UCSD-AML1 (cell line): Measurements from ENCODE around the gene SLC29A1.
A peak's percentile ranks its signal among the peaks of the same experiment; 100 is the strongest.

Experiments used
- DNase-seq: peaks from one replicate; lab custom pipeline; 2025; ENCODE audit not compliant: unreplicated experiment; lab: John Stamatoyannopoulos, UW

SLC29A1 gene

GRCh38 chr6:44234101-44235025 lies 11.0 kb downstream of the SLC29A1 start:
- DNase-seq, result peak; percentile 49

GRCh38 chr6:44235269-44235668 lies 11.9 kb downstream of the SLC29A1 start:
- DNase-seq, result no peak

DNA sequence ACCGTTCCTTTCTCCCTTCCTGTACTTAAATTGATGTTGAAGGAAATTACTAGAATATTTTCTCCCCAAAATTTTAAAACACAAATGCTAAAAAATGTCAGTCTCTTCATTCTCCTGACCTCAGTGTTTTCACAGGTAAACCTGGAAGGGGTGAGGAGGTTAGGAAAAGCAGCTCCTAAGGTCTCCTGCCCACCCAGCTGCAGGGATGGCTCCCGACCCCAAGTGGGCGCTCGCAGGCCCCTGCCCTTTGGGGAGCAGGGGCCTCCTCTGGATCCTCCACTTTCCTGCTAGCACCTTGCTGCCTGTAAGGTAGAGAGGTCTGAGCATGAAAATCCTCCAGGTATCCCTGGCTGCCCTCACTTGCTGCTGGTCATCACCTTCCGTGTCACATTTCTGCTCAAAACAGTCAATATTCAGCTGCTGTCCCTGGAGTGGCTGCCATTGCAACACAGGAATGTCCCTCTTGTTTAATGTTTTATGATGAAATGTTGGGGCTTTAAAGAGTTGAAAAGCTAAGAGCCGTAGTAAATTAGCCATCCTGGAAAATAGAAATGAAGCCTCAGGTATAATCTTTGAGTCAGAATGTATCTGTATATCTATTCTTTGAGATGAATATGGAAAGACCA lies 12.6 kb downstream of the SLC29A1 start:
- DNase-seq, result no peak

DNA sequence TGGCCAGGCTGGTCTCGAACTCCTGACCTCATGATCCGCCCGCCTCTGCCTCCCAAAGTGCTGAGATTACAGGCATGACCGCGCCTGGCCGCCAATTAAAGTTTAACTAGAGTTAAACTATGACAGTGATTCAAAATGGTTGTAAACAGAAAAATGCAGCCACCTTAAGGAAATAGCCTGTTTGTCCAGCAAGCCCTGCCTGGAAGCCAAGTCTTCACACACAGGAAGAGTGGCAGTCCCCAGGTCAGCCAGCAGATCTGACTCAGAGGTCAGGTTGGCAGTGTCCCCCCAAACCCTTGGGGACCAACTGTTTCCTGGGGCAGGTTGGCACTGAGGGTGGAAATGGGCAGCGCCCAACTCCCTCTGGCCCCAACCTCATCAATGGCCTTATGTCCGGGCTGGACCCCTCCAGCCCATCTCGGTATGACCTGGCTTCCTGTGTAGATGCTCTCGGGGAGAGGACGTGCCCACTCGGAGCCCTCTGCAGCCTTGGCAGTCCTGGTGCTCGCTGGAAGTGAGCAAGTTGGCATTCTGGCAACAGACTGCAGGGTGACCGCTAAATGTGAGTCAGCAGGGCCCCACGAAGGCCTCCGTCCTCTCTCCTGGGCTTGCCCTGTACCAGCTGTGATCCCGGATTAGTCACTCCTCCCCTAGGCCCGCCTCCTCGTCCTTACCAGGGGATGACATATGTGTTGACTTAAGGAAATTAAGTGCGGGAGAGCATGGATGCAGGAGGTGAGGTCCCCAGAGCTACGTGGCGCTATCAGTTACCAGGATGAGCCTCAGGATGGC lies 13.8 kb downstream of the SLC29A1 start:
- peak; percentile 80 for DNase-seq

DNA sequence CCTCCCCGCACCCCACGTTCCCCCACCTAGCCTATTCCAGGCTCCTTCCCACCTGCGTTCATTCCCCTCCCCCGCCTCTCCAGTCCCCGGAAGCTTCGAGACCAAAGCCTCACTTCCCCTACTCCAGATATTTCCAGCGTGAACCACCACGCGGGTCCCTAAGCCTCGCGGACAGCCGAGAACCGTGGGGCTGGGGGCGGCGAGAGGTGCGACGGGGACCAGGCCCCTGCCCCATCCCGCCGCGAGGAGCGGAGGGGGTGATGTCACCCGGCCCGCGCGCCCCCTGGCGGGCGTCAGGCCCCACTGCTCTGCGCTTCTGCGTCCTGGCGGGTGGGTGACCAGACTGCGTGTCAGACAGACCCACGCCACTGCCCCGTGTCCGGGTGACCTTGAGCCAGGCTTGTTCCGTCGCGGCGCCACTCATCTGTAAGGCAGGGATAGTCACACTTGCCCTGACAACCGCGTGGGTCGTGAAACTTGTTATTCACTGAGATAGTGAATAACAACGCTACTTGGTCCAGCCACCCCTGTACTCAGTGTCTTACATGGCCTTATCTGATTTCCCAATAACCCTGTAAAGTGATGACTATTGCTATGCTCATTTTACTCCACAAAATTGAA lies 14.5 kb downstream of the SLC29A1 start:
- peak; percentile 79 for DNase-seq

DNA sequence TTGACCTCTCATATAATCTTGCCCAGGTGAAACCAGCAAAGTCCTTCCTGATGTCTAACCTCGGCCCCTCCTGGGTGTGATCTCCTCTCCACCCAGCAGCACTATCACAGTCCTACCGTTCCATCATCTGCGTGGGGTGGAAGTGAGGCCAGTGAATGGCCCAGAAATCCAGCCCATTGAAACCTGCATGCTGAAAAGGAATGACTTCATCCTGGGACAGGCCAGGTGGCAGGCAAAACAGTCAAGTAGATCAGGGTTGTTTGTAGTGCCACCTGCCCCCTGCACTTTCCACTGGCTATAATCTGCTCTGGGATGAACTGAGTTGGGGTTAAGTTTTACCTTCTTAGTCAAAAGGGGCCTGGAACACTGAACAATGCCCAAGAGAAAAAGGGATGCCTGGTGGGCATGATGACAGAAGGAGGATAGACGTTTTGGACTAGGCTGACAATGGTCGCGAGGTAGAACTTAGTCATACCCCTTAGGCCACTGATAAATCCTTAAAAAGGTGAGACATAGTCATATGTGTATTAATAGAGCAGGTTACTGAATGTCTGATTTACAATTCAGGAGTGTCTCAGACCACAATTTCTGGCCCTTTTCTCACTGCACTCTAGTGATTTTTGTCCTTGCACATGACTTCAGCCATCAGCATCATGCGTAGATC lies 15.4 kb downstream of the SLC29A1 start:
- no peak for DNase-seq

DNA sequence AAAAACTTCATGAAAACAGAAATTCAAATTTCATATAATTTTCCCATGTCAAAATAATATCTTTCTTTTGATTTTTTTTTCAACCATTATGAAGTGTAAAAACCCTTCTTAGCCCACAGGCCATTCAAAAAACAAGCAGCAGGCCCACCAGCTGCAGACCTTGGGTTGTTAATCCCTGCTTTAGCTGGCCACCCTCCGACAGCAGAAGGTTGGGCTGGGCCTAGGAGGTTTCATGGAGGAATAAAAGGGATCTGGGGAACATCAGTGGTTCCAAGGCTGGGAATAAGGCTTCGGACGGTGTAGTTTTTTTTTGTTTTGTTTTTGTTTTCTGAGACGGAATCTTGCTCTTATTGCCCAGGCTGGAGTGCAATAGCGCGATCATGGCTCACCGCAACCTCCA lies 19.9 kb downstream of the SLC29A1 start:
- DNase-seq, result no peak

DNA sequence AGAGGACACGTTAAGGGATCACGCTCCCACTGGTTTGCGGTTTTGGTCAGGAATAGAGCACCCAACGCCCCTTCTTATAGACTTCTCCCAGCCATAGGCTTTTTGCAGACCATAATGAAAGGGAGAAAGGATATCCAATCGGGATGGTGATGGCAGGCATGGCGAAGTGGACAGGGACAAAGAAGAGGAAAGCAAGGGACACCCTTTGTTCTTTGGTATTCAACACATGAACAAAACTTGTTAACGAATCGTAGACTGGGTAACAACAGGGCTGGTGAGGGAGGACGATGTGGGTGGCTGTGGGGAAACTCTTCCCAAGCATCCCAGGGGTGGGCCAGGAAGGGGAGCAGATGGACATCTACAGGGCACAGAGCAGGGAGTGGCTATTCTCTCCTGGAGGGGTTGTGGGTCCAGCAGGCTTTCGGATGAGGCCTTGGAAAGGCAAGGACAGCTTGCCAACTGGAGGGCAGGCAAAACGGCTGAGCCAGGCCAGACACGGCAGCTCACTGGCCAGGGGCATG lies 22.1 kb downstream of the SLC29A1 start:
- DNase-seq, result no peak

DNA sequence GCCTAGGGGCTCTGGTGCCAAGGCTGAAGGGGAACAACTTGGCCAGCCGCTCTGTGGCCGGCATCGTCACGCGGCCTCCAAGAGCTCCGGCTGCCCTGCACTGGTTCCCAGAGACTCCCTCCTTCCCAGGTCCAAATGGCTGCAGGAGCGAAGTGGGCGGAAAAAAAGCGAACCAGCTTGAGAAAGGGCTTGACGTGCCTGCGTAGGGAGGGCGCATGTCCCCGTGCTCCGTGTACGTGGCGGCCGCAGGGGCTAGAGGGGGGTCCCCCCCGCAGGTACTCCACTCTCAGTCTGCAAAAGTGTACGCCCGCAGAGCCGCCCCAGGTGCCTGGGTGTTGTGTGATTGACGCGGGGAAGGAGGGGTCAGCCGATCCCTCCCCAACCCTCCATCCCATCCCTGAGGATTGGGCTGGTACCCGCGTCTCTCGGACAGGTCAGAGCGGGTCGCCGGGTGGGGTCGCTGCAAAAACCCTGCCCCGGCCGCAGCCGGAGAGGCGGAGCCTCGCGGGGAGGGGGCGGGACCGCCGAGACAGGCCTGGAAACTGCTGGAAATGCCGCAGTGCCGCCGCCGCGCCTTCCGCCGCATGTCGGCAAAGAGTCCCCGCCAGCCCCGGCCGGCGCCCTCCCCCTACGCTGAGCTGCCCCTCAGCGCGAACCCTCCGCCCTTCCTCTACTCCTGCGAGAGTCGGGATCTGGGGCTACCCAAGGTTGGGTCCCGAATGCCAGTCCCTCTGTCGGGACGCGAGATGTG lies 22.7 kb downstream of the SLC29A1 start:
- peak; percentile 87 for DNase-seq

DNA sequence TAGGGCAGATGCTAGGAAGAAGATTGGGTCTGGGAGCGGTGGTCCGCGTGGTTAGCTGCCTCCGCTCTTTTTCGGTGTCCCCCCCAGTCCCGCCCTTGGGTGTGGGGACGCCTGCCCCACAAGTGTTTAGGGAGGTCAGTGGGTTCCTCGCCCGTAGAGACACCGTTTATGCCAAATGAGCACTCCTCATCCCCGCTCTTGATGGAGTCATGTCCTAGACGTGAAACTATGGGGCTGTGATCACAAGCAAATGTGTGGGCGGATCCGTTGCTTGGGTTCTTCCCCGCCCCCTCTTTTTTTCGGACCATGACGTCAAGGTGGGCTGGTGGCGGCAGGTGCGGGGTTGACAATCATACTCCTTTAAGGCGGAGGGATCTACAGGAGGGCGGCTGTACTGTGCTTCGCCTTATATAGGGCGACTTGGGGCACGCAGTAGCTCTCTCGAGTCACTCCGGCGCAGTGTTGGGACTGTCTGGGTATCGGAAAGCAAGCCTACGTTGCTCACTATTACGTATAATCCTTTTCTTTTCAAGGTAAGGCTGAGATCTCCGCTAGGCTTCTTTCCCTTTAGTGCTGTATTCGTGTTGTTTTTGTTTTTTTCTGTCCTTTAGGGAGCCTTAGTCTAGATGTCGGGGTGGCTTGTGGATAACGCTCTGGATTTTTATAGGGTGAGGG lies 23.4 kb downstream of the SLC29A1 start, which contains the start of gene HSP90AB1:
Gene HSP90AB1 (plus strand): TSS at position 439 of the 675 bp plus-strand sequence. CDS start 1,529 bp downstream, outside the sequence.
- peak; percentile 92 for DNase-seq

DNA sequence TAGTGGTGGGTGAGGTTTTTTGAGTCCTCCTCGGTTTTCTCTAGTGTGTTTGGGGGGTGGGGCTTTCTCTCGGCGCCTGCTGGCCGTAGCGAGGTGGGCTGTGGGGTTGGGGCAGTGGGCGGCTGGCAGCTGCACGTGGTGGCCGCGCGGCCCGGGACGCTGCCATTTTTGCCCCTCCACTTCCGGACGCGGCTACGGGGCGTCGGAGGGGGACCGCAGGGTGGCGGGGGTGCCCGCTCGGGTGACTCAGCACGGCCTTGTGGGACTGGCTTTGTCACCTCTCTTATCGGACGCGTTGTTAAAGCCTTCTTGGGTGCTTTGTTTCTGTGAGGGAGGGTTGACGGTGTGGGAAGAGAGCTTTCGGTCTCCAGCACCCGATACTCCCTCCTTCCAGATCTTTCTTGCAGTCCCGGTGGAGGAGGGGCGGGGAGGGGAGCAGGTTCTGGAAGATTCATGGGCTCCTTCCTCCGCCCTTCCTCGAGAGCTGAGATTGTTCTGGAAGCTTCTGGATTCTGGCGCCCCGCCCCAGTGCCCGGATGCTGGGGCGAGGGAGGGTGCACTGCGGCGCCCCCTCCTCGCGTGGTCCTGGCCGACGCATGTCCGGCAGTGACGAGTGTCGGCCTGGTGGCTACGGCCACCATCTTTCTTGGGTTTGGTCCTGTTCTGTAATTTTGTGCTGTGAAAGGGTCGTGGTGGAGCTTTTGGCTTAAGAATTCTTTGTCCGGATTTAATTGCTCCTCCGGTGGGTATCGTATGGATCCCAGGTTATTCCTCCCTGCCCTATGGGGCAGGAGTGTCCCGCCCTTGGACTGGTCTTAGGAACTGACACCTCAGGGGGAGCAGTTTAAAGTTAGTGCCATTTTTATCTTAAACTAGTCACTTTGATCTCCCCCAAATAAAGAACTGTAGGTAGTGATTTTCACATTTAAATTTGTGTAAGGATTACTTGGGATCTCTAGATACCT lies 24.2 kb downstream of the SLC29A1 start:
- peak; percentile 82 for DNase-seq

- DNase-seq, result no peak
Measured at GRCh38 chr6:44248579-44248978, 25.2 kb downstream of the SLC29A1 start.

GRCh38 chr6:44249082-44249748 lies 25.8 kb downstream of the SLC29A1 start:
- DNase-seq, result no peak

DNA sequence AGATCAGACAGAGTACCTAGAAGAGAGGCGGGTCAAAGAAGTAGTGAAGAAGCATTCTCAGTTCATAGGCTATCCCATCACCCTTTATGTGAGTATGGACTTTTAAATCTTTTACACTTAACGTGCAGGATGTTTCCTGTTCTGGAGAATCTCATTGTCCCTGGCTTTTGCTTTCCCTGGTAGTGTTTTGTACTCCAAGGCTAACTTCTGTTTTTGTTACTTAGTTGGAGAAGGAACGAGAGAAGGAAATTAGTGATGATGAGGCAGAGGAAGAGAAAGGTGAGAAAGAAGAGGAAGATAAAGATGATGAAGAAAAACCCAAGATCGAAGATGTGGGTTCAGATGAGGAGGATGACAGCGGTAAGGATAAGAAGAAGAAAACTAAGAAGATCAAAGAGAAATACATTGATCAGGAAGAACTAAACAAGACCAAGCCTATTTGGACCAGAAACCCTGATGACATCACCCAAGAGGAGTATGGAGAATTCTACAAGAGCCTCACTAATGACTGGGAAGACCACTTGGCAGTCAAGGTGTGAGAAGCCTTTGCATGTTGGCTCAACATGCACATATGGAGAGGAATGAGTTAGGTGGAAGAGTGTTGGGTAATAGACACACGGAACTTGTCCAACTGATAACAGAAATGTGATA lies 26.8 kb downstream of the SLC29A1 start:
- DNase-seq, result no peak

GRCh38 chr6:44250718-44251123 lies 27.3 kb downstream of the SLC29A1 start:
- DNase-seq, result no peak

DNA sequence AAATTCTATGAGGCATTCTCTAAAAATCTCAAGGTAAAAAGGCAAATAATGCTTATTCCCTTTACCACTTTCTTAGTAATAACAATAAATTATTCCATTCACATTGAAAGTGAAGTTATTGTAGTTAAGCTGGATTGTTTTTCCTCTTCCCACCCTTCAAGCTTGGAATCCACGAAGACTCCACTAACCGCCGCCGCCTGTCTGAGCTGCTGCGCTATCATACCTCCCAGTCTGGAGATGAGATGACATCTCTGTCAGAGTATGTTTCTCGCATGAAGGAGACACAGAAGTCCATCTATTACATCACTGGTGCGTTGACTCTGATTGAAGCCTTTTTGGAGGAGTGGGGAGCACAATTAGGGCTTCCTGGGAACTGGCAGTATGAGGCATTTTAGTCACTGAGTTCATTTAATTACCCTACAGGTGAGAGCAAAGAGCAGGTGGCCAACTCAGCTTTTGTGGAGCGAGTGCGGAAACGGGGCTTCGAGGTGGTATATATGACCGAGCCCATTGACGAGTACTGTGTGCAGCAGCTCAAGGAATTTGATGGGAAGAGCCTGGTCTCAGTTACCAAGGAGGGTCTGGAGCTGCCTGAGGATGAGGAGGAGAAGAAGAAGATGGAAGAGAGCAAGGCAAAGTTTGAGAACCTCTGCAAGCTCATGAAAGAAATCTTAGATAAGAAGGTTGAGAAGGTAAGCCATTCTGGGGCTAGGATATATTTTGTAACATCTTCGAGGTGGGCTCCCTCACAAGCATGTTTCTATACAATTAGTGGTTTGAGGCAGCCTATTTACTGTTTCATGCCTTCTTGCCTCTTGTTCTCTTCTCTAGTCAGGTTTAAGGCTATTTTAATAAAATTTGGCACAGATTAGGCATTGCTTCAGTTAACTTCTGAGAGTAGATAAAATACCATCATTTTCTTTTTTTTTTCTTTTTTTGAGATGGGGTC lies 28.5 kb downstream of the SLC29A1 start:
- DNase-seq, result no peak
